HepG2 (cell line): ENCODE measurements around the gene GPS1. TPM values are rescaled to one million over a fixed set of nuclear protein-coding genes. Genes with fewer than 3 reads are reported as not detected.

ENCODE experiments used
- ATAC-seq: fragments of 200-7000 bp; cut with Tn5 transposase; 3 replicates; pipeline ENCODE4 v1.9.1; 2020; ENCODE audit warnings: mild to moderate bottlenecking, moderate library complexity
- BruUV-seq: library from RNA; stranded (reverse); fragments of 400-500 nt; replicated peaks from 2 replicates; lab custom pipeline; 2021; lab: Mats Ljungman, UMichigan
- CTCF ChIA-PET: fragments of 300-600 bp; formaldehyde crosslinking; extraction: SDS; loops from one replicate; lab custom pipeline; 2021; ENCODE audit warnings: low total read pairs, inconsistent platforms, low intra/inter-chr PET ratio; lab: Yijun Ruan, JAX
- POLR2A ChIA-PET: fragments of 350-600 bp; sonication (Branson Sonifier 250); formaldehyde crosslinking; loops from one replicate; lab custom pipeline; 2020; ENCODE audit warnings: antibody characterized with exemption, inconsistent platforms; lab: Yijun Ruan, JAX
- DNase-seq: peaks from one replicate; pipeline ENCODE4 v3.0.0-alpha.2; 2015; ENCODE audit warnings: low spot score
- FAIRE-seq: peaks from 3 replicates; lab custom pipeline; 2011; peaks lifted over from hg19 to GRCh38; lab: Jason Lieb, UNC
- H2AFZ ChIP-seq: one replicate; pipeline ENCODE4 v1.6.1; 2011; ENCODE audit warnings: low read length, inconsistent platforms
- H3K27ac ChIP-seq: fragments of 300-600 bp; 3 replicates; pipeline ENCODE4 v1.8.0; 2011; ENCODE audit warnings: mixed run types, mild to moderate bottlenecking, mixed read lengths, low read length, inconsistent platforms; ENCODE audit not compliant: insufficient read depth; ENCODE audit errors: extremely low read length
- H3K27me3 ChIP-seq, 2 experiments: fragments of 200-600 bp in 1 of 2; 2 replicates in 1 of 2; 3 replicates in 1 of 2; pipeline versions ENCODE4 v1.6.0 to v1.8.0; 2011; ENCODE audit warnings: low read length in 2 of 2, mild to moderate bottlenecking in 2 of 2, moderate library complexity in 2 of 2, inconsistent platforms in 1 of 2; ENCODE audit not compliant: insufficient read depth in 2 of 2, control insufficient read depth in 1 of 2
- H3K36me3 ChIP-seq, 2 experiments: fragments of 200-600 bp in 1 of 2; replicated peaks in 1 of 2; 2 replicates in 1 of 2; 3 replicates in 1 of 2; pipeline versions ENCODE4 v1.5.1 to v1.8.0; 2011; ENCODE audit warnings: low read length in 2 of 2, inconsistent platforms in 1 of 2; ENCODE audit not compliant: insufficient read depth in 2 of 2, control insufficient read depth in 1 of 2
- H3K4me1 ChIP-seq: 2 replicates; pipeline ENCODE4 v1.5.1; 2012; ENCODE audit warnings: low read length, inconsistent platforms; ENCODE audit not compliant: insufficient read depth
- H3K4me2 ChIP-seq: 2 replicates; pipeline ENCODE4 v1.6.0; 2011; ENCODE audit warnings: low read depth, low read length, inconsistent platforms
- H3K4me3 ChIP-seq, 3 experiments: fragments of 200-600 bp in 1 of 3; sonication (generic), shearing (Covaris generic) in 1 of 3; replicated peaks in 1 of 3; 2 replicates each; pipeline ENCODE4 v1.5.1; 2011 to 2016; ENCODE audit warnings: low read length in 3 of 3, inconsistent platforms in 2 of 3, low read depth in 2 of 3, mild to moderate bottlenecking in 2 of 3, control low read depth in 1 of 3, mixed read lengths in 1 of 3; ENCODE audit not compliant: insufficient read depth in 1 of 3
- H3K79me2 ChIP-seq: one replicate; pipeline ENCODE4 v1.6.1; 2011; ENCODE audit warnings: low read length, inconsistent platforms; ENCODE audit not compliant: insufficient read depth
- H3K9ac ChIP-seq: 2 replicates; pipeline ENCODE4 v1.6.0; 2011; ENCODE audit warnings: mild to moderate bottlenecking, low read depth, low read length, inconsistent platforms; ENCODE audit not compliant: insufficient read depth
- H3K9me3 ChIP-seq: 2 replicates; pipeline ENCODE4 v1.5.1; 2012; ENCODE audit warnings: mild to moderate bottlenecking, low read length
- H4K20me1 ChIP-seq: 2 replicates; pipeline ENCODE4 v1.6.0; 2011; ENCODE audit warnings: inconsistent platforms, mild to moderate bottlenecking, low read length, moderate library complexity; ENCODE audit not compliant: insufficient read depth
- ARID4A ChIP-seq: sonication (generic); formaldehyde crosslinking; IDR thresholded peaks from 2 replicates; pipeline ENCODE4 v1.5.0; 2020; ENCODE audit warnings: mild to moderate bottlenecking, missing genetic modification reagents, borderline replicate concordance
- ARNTL ChIP-seq: sonication (generic); formaldehyde crosslinking; IDR thresholded peaks from 2 replicates; pipeline ENCODE4 v1.4.0; 2020; ENCODE audit warnings: mild to moderate bottlenecking, missing genetic modification reagents
- EEA1 ChIP-seq: sonication (generic); formaldehyde crosslinking; IDR thresholded peaks from 2 replicates; pipeline ENCODE4 v1.5.1; 2020; ENCODE audit warnings: mild to moderate bottlenecking, missing genetic modification reagents, borderline replicate concordance
- HNRNPLL ChIP-seq: fragments of 200-400 bp; formaldehyde crosslinking; IDR thresholded peaks from 2 replicates; pipeline ENCODE4 v1.6.1; 2017; ENCODE audit warnings: mild to moderate bottlenecking, low read depth, low read length; ENCODE audit not compliant: poor library complexity, severe bottlenecking
- KLF13 ChIP-seq: sonication (generic); formaldehyde crosslinking; IDR thresholded peaks from 2 replicates; pipeline ENCODE4 v1.4.0; 2020; ENCODE audit warnings: mild to moderate bottlenecking, missing genetic modification reagents
- MEIS2 ChIP-seq: sonication (generic); formaldehyde crosslinking; IDR thresholded peaks from 2 replicates; pipeline ENCODE4 v1.9.0; 2021; ENCODE audit warnings: mild to moderate bottlenecking, missing genetic modification reagents
- NFRKB ChIP-seq: fragments of 450-650 bp; IDR thresholded peaks from 2 replicates; pipeline ENCODE4 v1.6.1; 2017
- PCBP1 ChIP-seq: fragments of 200-400 bp; formaldehyde crosslinking; IDR thresholded peaks from 2 replicates; pipeline ENCODE4 v1.6.1; 2017; ENCODE audit warnings: mild to moderate bottlenecking, low read depth, low read length, borderline replicate concordance
- SUZ12 ChIP-seq: fragments of 150-350 bp; IDR thresholded peaks from 2 replicates; pipeline ENCODE4 v1.6.1; 2014; ENCODE audit warnings: low read depth, low read length
- ZBTB38 ChIP-seq: sonication (generic); formaldehyde crosslinking; IDR thresholded peaks from 2 replicates; pipeline ENCODE4 v1.5.1; 2020; ENCODE audit warnings: mild to moderate bottlenecking, missing genetic modification reagents
- ZMAT3 ChIP-seq: sonication (generic); formaldehyde crosslinking; conservative IDR thresholded peaks from 2 replicates; pipeline ENCODE4 v1.7.0; 2021; ENCODE audit warnings: missing genetic modification reagents
- ZMYM2 ChIP-seq: sonication (generic); formaldehyde crosslinking; IDR thresholded peaks from 2 replicates; pipeline ENCODE4 v1.8.0; 2022; ENCODE audit warnings: mild to moderate bottlenecking, missing genetic modification reagents
- ZNF225 ChIP-seq: sonication (generic); formaldehyde crosslinking; IDR thresholded peaks from 2 replicates; pipeline ENCODE4 v1.4.0; 2020; ENCODE audit warnings: mild to moderate bottlenecking, missing genetic modification reagents
- ZNF3 ChIP-seq: IDR thresholded peaks from 2 replicates; pipeline ENCODE4 v1.7.0; 2017; ENCODE audit warnings: inconsistent platforms
- ZNF441 ChIP-seq: sonication (generic); formaldehyde crosslinking; IDR thresholded peaks from 2 replicates; pipeline ENCODE4 v1.7.0; 2021; ENCODE audit warnings: missing genetic modification reagents, borderline replicate concordance
- ZNF672 ChIP-seq: sonication (generic); formaldehyde crosslinking; IDR thresholded peaks from 2 replicates; pipeline ENCODE4 v1.8.1; 2022; ENCODE audit warnings: missing genetic modification reagents
- ZZZ3 ChIP-seq: sonication (generic); formaldehyde crosslinking; IDR thresholded peaks from 2 replicates; pipeline ENCODE4 v1.4.0; 2020; ENCODE audit warnings: missing genetic modification reagents, mild to moderate bottlenecking, borderline replicate concordance
- WGBS: methylation state at CpG from one replicate; pipeline ENCODE4 v1.1.6; 2017; ENCODE audit warnings: low lambda C conversion rate; 5-methylcytosine and 5-hydroxymethylcytosine counted together
- in situ Hi-C: cut with HindIII; loops from 2 replicates; pipeline ENCODE4 v1.10.0; 2017; ENCODE audit warnings: low pct_unique_long_range_greater_than_20kb; ENCODE audit not compliant: extremely low pct_ligation_motif_present
- intact Hi-C: fragments of 100-400 bp; cut with micrococcal nuclease; formaldehyde crosslinking; loops from one replicate; pipeline ENCODE4 v1.10.0; 2022; ENCODE audit not compliant: unreplicated experiment
- polyA plus RNA-seq, 8 experiments: library from polyadenylated mRNA; depleted of rRNA in 3 of 8; stranded (reverse) in 7 of 8; unstranded in 1 of 8; fragments of >200 nt; fragmentation: Illumina TruSeq in 4 of 8; extraction: Trizol in 4 of 8; gene quantifications; 2 replicates each; pipeline versions ENCODE4 v1.2.1 to v1.2.3, GENCODE V29; 2011 to 2016; ENCODE audit warnings: low read depth in 4 of 8, missing spikeins in 1 of 8, mixed read lengths in 1 of 8; ENCODE audit not compliant: insufficient read depth in 1 of 8
- total RNA-seq, 5 experiments: library from RNA; depleted of rRNA; stranded (reverse); fragments of >200 nt; fragmentation: Illumina TruSeq; extraction: Trizol; gene quantifications; 2 replicates each; pipeline ENCODE4 v1.2.3, GENCODE V29; 2016; ENCODE audit warnings: low read depth in 1 of 5
- TF ChIP-seq, protein P1 (sequence below): IDR thresholded peaks from 2 replicates; pipeline ENCODE4 v1.6.1; 2012; ENCODE audit warnings: low read length, improper control_type of control experiment

The GPS1 gene
- total and polyA plus RNA-seq, 2 of the 13 experiments (the other 11 are each of a cell fraction or from before 2014, with no cell fraction given) = 124 to 128 TPM

GRCh38 chr17:82104797-82105416 lies 53.2 kb downstream of the GPS1 start:
- in situ Hi-C loops = no loop called here
- intact Hi-C loops = loop anchor here (10.0 kb wide), 1 partner anchor 130 kb away; no protein-coding TSS in a partner anchor
- CTCF ChIA-PET = interaction anchor here (2.6 kb wide), 1 partner anchor 49 kb away, joined by 16 read pairs; no protein-coding TSS in a partner anchor
- no peak for TF ChIP-seq ZZZ3 (CRISPR knock-in tag)
- no peak for TF ChIP-seq ZNF672
- 0 out of 2 replicates have a peak, but pooled peaks have one; percentile 1 for TF ChIP-seq ARID4A (CRISPR knock-in tag)
- TF ChIP-seq ZBTB38 = peak; percentile 70
- TF ChIP-seq MEIS2 = no peak
- no peak for TF ChIP-seq NFRKB
- peak; percentile 47; the same call in 1 of the 2 replicates for TF ChIP-seq EEA1
- TF ChIP-seq ARNTL (CRISPR knock-in tag) = 0 out of 2 replicates have a peak, but pooled peaks have one; percentile 6
- 0 out of 2 replicates have a peak, but pooled peaks have one; percentile 19 for TF ChIP-seq ZNF441
- TF ChIP-seq ZNF225 = no peak
- 0 out of 2 replicates have a peak, but pooled peaks have one; percentile 49 for TF ChIP-seq ZMAT3 (CRISPR knock-in tag)
- TF ChIP-seq HNRNPLL = peak; percentile 31
- TF ChIP-seq PCBP1 = 0 out of 2 replicates have a peak, but pooled peaks have one; percentile 8
- TF ChIP-seq SUZ12 = no peak
- TF ChIP-seq, protein P1, sequence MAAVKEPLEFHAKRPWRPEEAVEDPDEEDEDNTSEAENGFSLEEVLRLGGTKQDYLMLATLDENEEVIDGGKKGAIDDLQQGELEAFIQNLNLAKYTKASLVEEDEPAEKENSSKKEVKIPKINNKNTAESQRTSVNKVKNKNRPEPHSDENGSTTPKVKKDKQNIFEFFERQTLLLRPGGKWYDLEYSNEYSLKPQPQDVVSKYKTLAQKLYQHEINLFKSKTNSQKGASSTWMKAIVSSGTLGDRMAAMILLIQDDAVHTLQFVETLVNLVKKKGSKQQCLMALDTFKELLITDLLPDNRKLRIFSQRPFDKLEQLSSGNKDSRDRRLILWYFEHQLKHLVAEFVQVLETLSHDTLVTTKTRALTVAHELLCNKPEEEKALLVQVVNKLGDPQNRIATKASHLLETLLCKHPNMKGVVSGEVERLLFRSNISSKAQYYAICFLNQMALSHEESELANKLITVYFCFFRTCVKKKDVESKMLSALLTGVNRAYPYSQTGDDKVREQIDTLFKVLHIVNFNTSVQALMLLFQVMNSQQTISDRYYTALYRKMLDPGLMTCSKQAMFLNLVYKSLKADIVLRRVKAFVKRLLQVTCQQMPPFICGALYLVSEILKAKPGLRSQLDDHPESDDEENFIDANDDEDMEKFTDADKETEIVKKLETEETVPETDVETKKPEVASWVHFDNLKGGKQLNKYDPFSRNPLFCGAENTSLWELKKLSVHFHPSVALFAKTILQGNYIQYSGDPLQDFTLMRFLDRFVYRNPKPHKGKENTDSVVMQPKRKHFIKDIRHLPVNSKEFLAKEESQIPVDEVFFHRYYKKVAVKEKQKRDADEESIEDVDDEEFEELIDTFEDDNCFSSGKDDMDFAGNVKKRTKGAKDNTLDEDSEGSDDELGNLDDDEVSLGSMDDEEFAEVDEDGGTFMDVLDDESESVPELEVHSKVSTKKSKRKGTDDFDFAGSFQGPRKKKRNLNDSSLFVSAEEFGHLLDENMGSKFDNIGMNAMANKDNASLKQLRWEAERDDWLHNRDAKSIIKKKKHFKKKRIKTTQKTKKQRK = no peak
- TF ChIP-seq ZMYM2 (CRISPR knock-in tag) = no peak
- TF ChIP-seq ZNF3 (CRISPR knock-in tag) = no peak
- TF ChIP-seq KLF13 (CRISPR knock-in tag) = 0 out of 2 replicates have a peak, but pooled peaks have one; percentile 50

More at GRCh38 chr17:82104797-82105416, 53.2 kb downstream of the GPS1 start:
- H3K4me1 ChIP-seq = peaks cover 79% of the 10 kb centered on the region
- no peak for DNase-seq
- ATAC-seq = no peak
- BruUV-seq = no TSS peak
- no peaks in the 10 kb centered on the region for H4K20me1 ChIP-seq
- H3K79me2 ChIP-seq = peaks cover 16% of the 10 kb centered on the region
- POLR2A ChIA-PET = interaction anchor here (1.0 to 5.9 kb wide), 7 partner anchors 39 to 131 kb away, joined by 3 to 61 read pairs (median 4); partner anchors contain the start of genes CENPX, DCXR, DUS1L and LRRC45
- H3K27ac ChIP-seq = peak overlapping the region; percentile 72
- H3K4me2 ChIP-seq = peak overlapping the region; percentile 95
- peak overlapping the region; percentile 56 to 82 (median 57); a peak in 5 of 6 replicates for H3K4me3 ChIP-seq
- H3K36me3 ChIP-seq = no peaks in the 10 kb centered on the region
- no peak overlapping the region for H2AFZ ChIP-seq
- FAIRE-seq = no peak
- H3K9me3 ChIP-seq = no peaks in the 10 kb centered on the region
- peak overlapping the region; percentile 78 for H3K9ac ChIP-seq
- 93% methylated on average over 11 of the region's 11 CpGs for WGBS
- H3K27me3 ChIP-seq = no peaks in the 10 kb centered on the region
